ENCODE measurements around the gene RFLNA. TPM values are rescaled to one million over a fixed set of nuclear protein-coding genes. Genes with fewer than 3 reads are reported as not detected.

Gene RFLNA
- total RNA-seq, 4 donors from 2014 or later = 0.38 to 1.2 (median 0.91) TPM; not detected in 1

DNA sequence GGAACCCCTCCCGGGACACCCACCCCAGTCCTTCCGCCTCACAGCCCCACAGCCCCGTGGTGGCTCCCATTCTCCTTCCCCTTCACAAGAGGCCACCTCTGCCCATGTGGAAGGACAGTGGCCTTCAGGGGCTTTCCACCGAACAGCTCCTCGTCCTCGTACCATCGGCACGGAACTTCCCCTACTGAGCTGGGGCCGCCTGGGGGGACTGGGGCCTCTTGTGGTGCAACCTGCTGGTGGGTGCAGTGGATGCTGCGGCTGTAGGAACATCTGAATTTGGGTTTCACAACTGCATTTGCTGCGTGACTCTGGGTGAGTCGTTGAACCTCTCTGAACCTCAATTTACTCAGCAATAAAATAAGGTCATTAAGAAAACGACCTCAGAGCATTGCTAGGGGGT, 50.9 kb downstream of the RFLNA start:
- WGBS = 92% methylated on average over 13 of the region's 13 CpGs
- no peaks in the 10 kb centered on the region for H3K9me3 ChIP-seq

DNA sequence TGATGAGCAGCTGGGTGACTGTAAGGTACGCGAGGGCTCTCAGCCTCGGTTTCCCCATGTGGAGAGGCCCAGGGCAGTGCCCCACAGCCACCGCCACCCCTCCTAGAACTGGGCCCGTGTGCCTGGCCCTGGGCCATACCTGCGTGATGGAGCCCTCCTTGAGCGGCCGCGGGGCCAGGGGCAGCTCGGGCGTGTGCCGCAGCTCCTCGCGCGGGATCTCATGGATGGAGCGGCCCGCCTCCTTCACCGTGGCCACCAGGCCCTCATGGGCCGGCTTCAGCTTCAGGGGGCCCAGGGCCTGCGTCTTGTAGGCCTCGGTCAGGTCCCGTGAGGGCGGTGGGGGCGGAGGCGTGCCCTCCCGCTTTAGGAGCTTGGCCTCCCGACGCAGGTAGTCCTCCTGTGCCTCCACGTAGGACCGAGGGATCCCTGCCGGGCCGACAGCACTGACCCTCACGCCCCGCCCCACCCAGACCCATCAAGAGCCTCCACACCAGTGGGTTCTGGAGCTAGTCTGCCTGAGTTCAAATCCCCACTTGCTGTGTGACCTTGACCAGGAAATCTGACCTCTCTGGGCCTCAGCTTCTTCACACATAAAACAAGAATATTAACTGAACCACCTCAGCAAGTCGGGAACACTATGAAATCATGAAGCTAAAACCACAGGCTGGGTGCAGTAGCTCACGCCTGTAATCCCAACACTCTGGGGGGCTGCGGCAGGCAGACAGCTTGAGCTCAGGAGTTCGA, 51.7 kb downstream of the RFLNA start:
- no peak overlapping the region for H3K27ac ChIP-seq
- no peaks in the 10 kb centered on the region for H3K9me3 ChIP-seq
- TF ChIP-seq EP300 (IDR thresholded peaks at IDR 0.05) (no peak), POLR2A (IDR thresholded peaks at IDR 0.05) (no peak), POLR2AphosphoS5 (IDR thresholded peaks at IDR 0.05) (no peak)
- TF ChIP-seq, protein P1, sequence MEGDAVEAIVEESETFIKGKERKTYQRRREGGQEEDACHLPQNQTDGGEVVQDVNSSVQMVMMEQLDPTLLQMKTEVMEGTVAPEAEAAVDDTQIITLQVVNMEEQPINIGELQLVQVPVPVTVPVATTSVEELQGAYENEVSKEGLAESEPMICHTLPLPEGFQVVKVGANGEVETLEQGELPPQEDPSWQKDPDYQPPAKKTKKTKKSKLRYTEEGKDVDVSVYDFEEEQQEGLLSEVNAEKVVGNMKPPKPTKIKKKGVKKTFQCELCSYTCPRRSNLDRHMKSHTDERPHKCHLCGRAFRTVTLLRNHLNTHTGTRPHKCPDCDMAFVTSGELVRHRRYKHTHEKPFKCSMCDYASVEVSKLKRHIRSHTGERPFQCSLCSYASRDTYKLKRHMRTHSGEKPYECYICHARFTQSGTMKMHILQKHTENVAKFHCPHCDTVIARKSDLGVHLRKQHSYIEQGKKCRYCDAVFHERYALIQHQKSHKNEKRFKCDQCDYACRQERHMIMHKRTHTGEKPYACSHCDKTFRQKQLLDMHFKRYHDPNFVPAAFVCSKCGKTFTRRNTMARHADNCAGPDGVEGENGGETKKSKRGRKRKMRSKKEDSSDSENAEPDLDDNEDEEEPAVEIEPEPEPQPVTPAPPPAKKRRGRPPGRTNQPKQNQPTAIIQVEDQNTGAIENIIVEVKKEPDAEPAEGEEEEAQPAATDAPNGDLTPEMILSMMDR (IDR thresholded peaks at IDR 0.05) = no peak
- no peak overlapping the region for H3K4me3 ChIP-seq
- peaks cover 100% of the 10 kb centered on the region for H3K36me3 ChIP-seq
- H3K4me1 ChIP-seq = no peaks in the 10 kb centered on the region
- DNase-seq (ENCODE audit: low spot score in 2 of 2) = no peak
- no peaks in the 10 kb centered on the region for H3K27me3 ChIP-seq
- 96% methylated on average over 4 of the region's 38 CpGs for WGBS

More for the DNA sequence above, 50.9 kb downstream of the RFLNA start:
- DNase-seq (ENCODE audit: low spot score in 2 of 2) = no peak
- no peaks in the 10 kb centered on the region for H3K27me3 ChIP-seq
- no peaks in the 10 kb centered on the region for H3K4me1 ChIP-seq
- no peak for TF ChIP-seq POLR2AphosphoS5 (IDR thresholded peaks at IDR 0.05)
- no peak for TF ChIP-seq EP300 (IDR thresholded peaks at IDR 0.05)
- TF ChIP-seq POLR2A (IDR thresholded peaks at IDR 0.05) = no peak
- TF ChIP-seq, protein P1 (IDR thresholded peaks at IDR 0.05) = no peak
- peaks cover 100% of the 10 kb centered on the region for H3K36me3 ChIP-seq
- H3K27ac ChIP-seq = no peak overlapping the region
- H3K4me3 ChIP-seq = no peak overlapping the region

DNA sequence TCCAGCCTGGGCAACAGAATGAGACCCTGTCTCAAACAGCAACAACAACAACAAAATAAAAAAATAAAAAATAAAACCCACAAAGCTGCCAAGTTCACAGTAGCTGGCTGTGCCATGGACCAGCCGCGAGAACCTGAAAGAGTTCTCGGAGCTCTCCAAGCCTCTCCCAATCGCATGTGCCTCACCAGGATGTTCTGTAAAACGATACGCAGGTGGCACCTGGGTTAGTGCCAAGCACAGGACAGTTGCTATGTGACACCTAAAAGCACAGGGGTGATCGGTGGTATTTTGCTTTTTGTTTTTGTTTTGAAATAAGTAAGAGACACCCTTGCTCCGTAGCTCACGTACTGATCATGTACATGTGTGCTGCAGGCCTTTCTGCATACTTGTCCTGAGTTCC, 52.4 kb downstream of the RFLNA start:
- Histone ChIP-seq H3K9me3 (no peaks in the 10 kb centered on the region), H3K27me3 (no peaks in the 10 kb centered on the region), H3K4me3 (no peak overlapping the region), H3K4me1 (no peaks in the 10 kb centered on the region), H3K36me3 (peaks cover 100% of the 10 kb centered on the region), H3K27ac (no peak overlapping the region)
- TF ChIP-seq POLR2AphosphoS5 (IDR thresholded peaks at IDR 0.05) (no peak), EP300 (IDR thresholded peaks at IDR 0.05) (no peak), POLR2A (IDR thresholded peaks at IDR 0.05) (no peak)
- TF ChIP-seq, protein P1 (IDR thresholded peaks at IDR 0.05) = no peak
- 83% methylated on average over 9 of the region's 9 CpGs for WGBS
- no peak for DNase-seq (ENCODE audit: low spot score in 2 of 2)

DNA sequence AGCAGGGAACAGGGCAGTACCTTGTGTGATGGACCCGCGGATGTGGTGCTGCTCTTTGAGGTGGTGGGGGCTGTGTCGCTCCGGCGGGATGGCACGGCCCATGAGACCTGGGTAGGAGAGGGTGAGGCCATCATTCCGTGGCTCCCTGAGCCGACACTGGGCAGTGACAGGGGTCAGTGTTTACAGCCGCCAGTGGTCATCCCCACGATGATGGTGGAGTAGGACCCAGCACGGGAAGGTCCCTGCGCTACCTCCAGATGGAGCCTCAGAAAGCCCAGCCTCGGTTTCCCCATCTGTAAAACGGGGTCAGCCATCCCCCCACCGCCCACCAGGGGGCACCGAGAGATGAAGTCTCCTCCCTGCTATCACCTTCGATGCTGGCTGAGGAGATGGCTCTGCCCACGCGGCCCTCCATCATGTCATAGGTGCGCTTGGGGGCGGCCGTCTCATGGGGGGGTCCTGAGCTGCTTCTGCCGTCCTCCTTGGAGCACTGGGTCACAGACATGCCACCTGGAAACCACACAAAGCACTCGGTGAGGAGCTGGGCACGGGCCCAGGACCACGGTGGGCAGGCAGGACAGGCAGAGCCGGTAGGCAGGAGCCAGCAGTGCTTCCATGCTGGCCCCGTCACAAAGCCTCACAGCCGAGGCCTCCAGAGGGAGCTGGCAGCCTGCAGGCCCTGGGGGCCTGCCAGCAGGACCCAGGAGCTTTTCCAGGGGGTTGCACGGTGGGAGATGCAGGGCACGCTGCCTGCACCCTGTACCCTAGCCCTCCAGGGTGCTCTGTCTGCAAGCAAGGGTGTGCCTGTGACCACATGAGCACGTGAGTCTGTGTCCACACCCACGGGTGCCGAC, 53.1 kb downstream of the RFLNA start:
- H3K4me1 ChIP-seq = peaks cover 7% of the 10 kb centered on the region
- H3K27ac ChIP-seq = no peak overlapping the region
- no peaks in the 10 kb centered on the region for H3K9me3 ChIP-seq
- H3K27me3 ChIP-seq = no peaks in the 10 kb centered on the region
- no peak overlapping the region for H3K4me3 ChIP-seq
- no peak for DNase-seq (ENCODE audit: low spot score in 2 of 2)
- peaks cover 100% of the 10 kb centered on the region for H3K36me3 ChIP-seq
- TF ChIP-seq EP300 (IDR thresholded peaks at IDR 0.05) (no peak), POLR2AphosphoS5 (IDR thresholded peaks at IDR 0.05) (no peak), POLR2A (IDR thresholded peaks at IDR 0.05) (no peak)
- TF ChIP-seq, protein P1 (IDR thresholded peaks at IDR 0.05) = peak; percentile 5 to 29
- WGBS = 88% methylated on average over 19 of the region's 34 CpGs

Data from suprapubic skin (tissue), 4 donors.